ENCODE measurements around the gene NEDD4.

GRCh38 chr15:55915876-55916567 lies 77.4 kb downstream of the NEDD4 start:
- TF ChIP-seq CTCF (IDR thresholded peaks at IDR 0.05): no peak
- no peak for TF ChIP-seq POLR2A (IDR thresholded peaks at IDR 0.05)
- TF ChIP-seq POLR2AphosphoS5 (IDR thresholded peaks at IDR 0.05): no peak

Data from upper lobe of left lung (tissue), 4 donors.